ENCODE measurements around the gene SYNE2. TPM values are rescaled to one million over a fixed set of nuclear protein-coding genes. Genes with fewer than 3 reads are reported as not detected.
A peak's percentile ranks its signal among the peaks of the same experiment; 100 is the strongest.
"Not testable (repeated sequence)": the region's sequence is repeated elsewhere in the genome, so short reads cannot be mapped to it uniquely, and the experiment has no call there.

SYNE2 gene
- total and polyA plus RNA-seq, 4 donors = 49.1 to 97.9 (median 55.9) TPM

DNA sequence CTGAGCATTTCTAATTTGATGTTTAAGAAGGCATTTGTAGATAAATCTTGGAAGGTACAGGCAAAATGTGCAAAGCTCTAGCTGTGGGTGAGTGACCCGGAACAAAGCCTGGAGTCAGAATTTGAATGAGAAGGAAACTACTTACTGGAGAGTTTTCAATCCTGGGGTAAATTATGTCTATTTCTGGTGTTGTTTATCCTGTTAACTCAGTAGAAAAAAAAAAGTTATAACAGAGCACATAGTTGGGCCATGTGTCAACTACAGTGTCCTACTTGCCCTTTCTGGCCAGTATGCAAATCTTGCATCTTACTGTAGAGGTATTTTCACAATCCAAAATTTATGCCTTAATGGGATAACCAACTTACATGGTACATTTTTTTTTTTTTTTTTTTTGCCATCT lies 182.3 kb downstream of the SYNE2 start:
- peak in 2 of 6 donors; percentile 4 to 6 for DNase-seq (ENCODE audit: low read depth in 4 of 6, low spot score in 6 of 6)
- no peak overlapping the region for H3K27ac ChIP-seq (ENCODE audit: low read depth, low read length)
- H3K27me3 ChIP-seq (ENCODE audit: control insufficient read depth, insufficient read depth, low read length) = no peaks in the 10 kb centered on the region
- H3K9me3 ChIP-seq (ENCODE audit: control insufficient read depth, insufficient read depth, low read length) = no peaks in the 10 kb centered on the region
- no peaks in the 10 kb centered on the region for H3K4me1 ChIP-seq (ENCODE audit: control insufficient read depth, insufficient read depth, low read length)
- peaks cover 4% of the 10 kb centered on the region for H3K36me3 ChIP-seq (ENCODE audit: control insufficient read depth, insufficient read depth, low read length)
- WGBS (ENCODE audit: insufficient coverage) = 100% methylated on average over 1 of the region's 1 CpG
- no peak overlapping the region for H3K4me3 ChIP-seq (ENCODE audit: low read depth, low read length)

DNA sequence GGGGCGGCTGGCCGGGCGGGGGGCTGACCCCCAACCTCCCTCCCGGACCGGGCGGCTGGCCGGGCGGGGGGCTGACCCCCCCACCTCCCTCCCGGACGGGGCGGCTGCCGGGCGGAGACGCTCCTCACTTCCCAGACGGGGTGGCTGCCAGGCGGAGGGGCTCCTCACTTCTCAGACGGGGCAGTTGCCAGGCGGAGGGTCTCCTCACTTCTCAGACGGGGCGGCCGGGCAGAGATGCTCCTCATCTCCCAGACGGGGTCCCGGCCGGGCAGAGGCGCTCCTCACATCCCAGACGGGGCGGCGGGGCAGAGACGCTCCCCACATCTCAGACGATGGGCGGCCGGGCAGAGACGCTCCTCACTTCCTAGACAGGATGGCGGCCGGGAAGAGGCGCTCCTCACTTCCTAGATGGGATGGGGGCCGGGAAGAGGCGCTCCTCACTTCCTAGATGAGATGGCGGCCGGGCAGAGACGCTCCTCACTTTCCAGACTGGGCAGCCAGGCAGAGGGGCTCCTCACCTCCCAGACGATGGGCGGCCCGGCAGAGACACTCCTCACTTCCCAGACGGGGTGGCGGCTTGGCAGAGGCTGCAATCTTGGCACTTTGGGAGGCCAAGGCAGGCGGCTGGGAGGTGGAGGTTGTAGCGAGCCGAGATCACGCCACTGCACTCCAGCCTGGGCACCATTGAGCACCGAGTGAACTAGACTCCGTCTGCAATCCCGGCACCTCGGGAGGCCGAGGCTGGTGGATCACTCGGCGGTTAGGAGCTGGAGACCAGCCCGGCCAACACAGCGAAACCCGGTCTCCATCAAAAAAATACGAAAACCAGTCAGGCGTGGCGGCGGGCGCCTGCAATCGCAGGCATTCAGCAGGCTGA lies 185.3 kb downstream of the SYNE2 start:
- not testable (repeated sequence) for H3K4me1 ChIP-seq (ENCODE audit: control insufficient read depth, insufficient read depth, low read length); H3K4me3 ChIP-seq (ENCODE audit: low read depth, low read length); DNase-seq (ENCODE audit: low read depth in 4 of 6, low spot score in 6 of 6); H3K27ac ChIP-seq (ENCODE audit: low read depth, low read length); H3K36me3 ChIP-seq (ENCODE audit: control insufficient read depth, insufficient read depth, low read length); H3K27me3 ChIP-seq (ENCODE audit: control insufficient read depth, insufficient read depth, low read length); H3K9me3 ChIP-seq (ENCODE audit: control insufficient read depth, insufficient read depth, low read length)
- WGBS (ENCODE audit: insufficient coverage) = 97% methylated on average over 31 of the region's 66 CpGs

DNA sequence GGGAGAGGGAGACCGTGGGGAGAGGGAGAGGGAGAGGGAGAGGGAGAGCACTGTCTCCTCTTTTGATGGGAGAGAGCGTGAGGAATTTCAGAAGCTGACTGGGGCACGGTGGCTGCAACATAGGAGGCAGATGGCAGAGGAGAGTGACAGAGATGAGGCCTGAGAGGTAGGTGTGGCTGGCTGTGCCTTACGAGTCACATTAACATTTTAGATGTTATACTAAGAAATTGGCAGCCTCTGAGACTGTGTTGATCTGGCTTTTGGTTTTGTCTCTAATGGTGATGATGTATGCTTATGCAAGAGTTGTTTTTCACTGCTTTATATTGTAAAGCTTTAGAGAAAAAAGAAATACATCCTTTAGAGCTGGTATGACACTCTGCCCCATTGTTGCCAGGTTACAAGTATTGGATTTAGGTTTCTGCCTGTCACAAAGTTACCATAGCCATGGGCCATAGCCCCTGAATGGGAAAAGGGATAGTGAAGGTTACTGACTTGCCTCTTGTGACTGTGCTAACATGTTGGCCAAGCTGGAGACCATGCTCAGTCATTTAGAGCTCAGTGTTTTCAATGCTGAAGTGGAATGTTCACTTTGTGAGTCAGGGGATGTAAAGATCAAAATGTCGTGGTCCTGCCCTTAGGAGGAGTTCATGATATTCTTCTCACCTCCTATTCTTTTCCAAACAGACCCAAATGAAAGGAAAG lies 186.2 kb downstream of the SYNE2 start:
- DNase-seq (ENCODE audit: low read depth in 4 of 6, low spot score in 6 of 6) = peak in 1 of 6 donors; percentile 14
- H3K36me3 ChIP-seq (ENCODE audit: control insufficient read depth, insufficient read depth, low read length) = peaks cover 4% of the 10 kb centered on the region
- 100% methylated on average over 1 of the region's 5 CpGs for WGBS (ENCODE audit: insufficient coverage)

DNA sequence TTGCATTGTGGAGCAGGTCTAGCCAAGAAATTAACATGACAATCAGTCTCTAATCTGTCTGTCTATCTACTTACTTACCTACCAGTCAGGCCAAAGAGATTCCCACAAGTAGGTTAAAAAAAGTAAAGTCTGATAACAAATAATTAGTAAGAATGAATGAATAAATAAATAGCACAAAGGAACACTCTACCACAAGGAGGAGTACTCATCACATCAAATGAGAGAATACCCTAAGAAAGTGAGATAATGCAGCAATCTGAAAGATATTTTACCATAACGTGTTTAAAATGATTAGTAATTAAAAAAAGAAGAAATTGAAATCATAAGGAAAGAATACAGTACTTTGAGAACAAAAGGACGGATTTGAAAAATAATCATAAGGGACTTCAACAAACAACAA lies 187.2 kb downstream of the SYNE2 start:
- H3K27me3 ChIP-seq (ENCODE audit: control insufficient read depth, insufficient read depth, low read length) = no peaks in the 10 kb centered on the region
- no peaks in the 10 kb centered on the region for H3K4me1 ChIP-seq (ENCODE audit: control insufficient read depth, insufficient read depth, low read length)
- WGBS (ENCODE audit: insufficient coverage) = no CpG with 5 or more reads among the region's 2 CpGs
- peak in 1 of 6 donors; percentile 50 for DNase-seq (ENCODE audit: low read depth in 4 of 6, low spot score in 6 of 6)
- peaks cover 4% of the 10 kb centered on the region for H3K9me3 ChIP-seq (ENCODE audit: control insufficient read depth, insufficient read depth, low read length)
- H3K27ac ChIP-seq (ENCODE audit: low read depth, low read length) = no peak overlapping the region
- H3K4me3 ChIP-seq (ENCODE audit: low read depth, low read length) = no peak overlapping the region
- peaks cover 4% of the 10 kb centered on the region for H3K36me3 ChIP-seq (ENCODE audit: control insufficient read depth, insufficient read depth, low read length)

More for the DNA sequence above, 186.2 kb downstream of the SYNE2 start:
- Histone ChIP-seq H3K4me1 (ENCODE audit: control insufficient read depth, insufficient read depth, low read length) (no peaks in the 10 kb centered on the region), H3K27me3 (ENCODE audit: control insufficient read depth, insufficient read depth, low read length) (no peaks in the 10 kb centered on the region), H3K27ac (ENCODE audit: low read depth, low read length) (no peak overlapping the region), H3K4me3 (ENCODE audit: low read depth, low read length) (no peak overlapping the region), H3K9me3 (ENCODE audit: control insufficient read depth, insufficient read depth, low read length) (peaks cover 4% of the 10 kb centered on the region)

DNA sequence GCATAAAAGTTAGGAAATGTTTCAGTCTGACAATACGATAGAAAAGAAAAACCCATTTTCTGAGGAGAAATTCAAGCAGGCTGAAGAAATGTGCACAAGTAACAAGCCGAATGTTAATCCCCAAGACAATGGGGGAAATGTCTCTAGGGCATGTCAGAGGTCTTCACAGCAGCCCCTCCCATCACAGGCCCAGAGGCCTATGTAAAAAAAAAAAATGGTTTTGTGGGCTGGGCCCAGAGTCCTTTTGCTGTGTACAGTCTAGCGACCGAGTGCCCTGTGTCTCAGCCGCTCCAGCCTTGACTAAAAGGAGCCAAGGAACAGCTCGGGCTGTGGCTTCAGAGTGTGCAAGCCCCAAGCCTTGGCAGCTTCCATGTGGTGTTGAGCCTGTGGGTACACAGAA lies 190.5 kb downstream of the SYNE2 start:
- H3K27me3 ChIP-seq (ENCODE audit: control insufficient read depth, insufficient read depth, low read length); H3K27ac ChIP-seq (ENCODE audit: low read depth, low read length); DNase-seq (ENCODE audit: low read depth in 4 of 6, low spot score in 6 of 6); H3K4me3 ChIP-seq (ENCODE audit: low read depth, low read length); H3K36me3 ChIP-seq (ENCODE audit: control insufficient read depth, insufficient read depth, low read length); H3K9me3 ChIP-seq (ENCODE audit: control insufficient read depth, insufficient read depth, low read length); H3K4me1 ChIP-seq (ENCODE audit: control insufficient read depth, insufficient read depth, low read length): not testable (repeated sequence)
- WGBS (ENCODE audit: insufficient coverage) = 97% methylated on average over 6 of the region's 6 CpGs

DNA sequence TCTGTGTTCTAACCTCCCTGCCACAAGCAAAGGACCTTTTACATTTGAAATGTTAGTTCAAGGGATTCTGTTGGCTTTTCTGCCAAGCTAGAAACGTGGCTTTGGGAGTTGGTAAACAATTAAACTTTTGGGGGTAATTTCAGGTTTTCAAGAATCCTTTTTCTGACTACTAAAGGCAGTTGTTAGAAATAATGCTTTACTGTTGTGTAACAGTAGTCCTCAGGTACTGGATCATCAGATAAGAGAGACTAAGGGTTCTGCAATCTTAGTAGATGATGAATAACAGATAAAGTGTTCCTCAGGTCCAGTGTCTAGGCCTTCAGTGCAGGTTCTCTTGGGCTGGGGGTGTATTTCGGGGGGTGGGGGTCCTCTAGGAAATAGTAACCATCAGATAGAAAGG lies 192.3 kb downstream of the SYNE2 start:
- WGBS (ENCODE audit: insufficient coverage) = 86% methylated on average over 1 of the region's 2 CpGs
- H3K27me3 ChIP-seq (ENCODE audit: control insufficient read depth, insufficient read depth, low read length) = no peaks in the 10 kb centered on the region
- H3K4me3 ChIP-seq (ENCODE audit: low read depth, low read length) = no peak overlapping the region
- no peaks in the 10 kb centered on the region for H3K36me3 ChIP-seq (ENCODE audit: control insufficient read depth, insufficient read depth, low read length)
- peaks cover 4% of the 10 kb centered on the region for H3K9me3 ChIP-seq (ENCODE audit: control insufficient read depth, insufficient read depth, low read length)
- H3K4me1 ChIP-seq (ENCODE audit: control insufficient read depth, insufficient read depth, low read length) = no peaks in the 10 kb centered on the region
- H3K27ac ChIP-seq (ENCODE audit: low read depth, low read length) = no peak overlapping the region
- DNase-seq (ENCODE audit: low read depth in 4 of 6, low spot score in 6 of 6) = no peak

DNA sequence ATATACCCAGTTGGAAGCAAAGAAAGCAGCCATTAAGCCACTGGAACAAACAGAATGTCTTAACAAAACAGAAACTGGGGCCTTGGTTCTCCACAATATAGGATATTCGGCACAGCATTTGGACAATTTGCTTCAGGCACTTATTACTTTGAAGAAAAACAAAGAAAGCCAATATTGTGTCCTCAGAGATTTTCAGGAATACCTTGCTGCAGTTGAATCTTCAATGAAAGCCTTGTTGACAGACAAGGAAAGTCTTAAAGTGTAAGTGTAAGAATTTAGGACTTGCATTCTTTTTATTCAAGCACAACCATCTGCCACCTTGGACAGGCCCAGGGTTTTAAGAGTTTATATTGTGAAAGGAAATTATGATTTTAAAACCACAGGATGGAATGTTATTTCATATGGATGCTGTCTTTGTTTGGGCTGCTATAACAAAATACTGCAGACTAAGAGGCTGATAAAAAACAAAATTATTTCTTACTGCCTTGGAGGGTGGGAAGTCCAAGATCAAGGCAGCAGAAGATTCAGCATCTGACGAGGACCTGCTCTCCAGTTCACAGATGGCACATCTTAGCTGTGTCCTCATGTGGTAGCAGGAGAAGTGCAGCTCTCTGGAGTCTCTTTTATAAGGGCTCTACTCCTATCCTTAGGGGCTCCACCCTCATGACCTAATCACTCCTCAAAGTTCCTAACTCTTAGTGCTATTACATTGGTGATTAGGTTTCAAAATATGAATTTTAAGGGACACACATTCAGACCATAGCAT lies 197.0 kb downstream of the SYNE2 start:
- 100% methylated on average over 2 of the region's 2 CpGs for WGBS (ENCODE audit: insufficient coverage)
- Histone ChIP-seq H3K4me3 (ENCODE audit: low read depth, low read length) (no peak overlapping the region), H3K27ac (ENCODE audit: low read depth, low read length) (no peak overlapping the region), H3K9me3 (ENCODE audit: control insufficient read depth, insufficient read depth, low read length) (no peaks in the 10 kb centered on the region), H3K4me1 (ENCODE audit: control insufficient read depth, insufficient read depth, low read length) (no peaks in the 10 kb centered on the region), H3K27me3 (ENCODE audit: control insufficient read depth, insufficient read depth, low read length) (no peaks in the 10 kb centered on the region), H3K36me3 (ENCODE audit: control insufficient read depth, insufficient read depth, low read length) (no peaks in the 10 kb centered on the region)
- DNase-seq (ENCODE audit: low read depth in 4 of 6, low spot score in 6 of 6) = no peak

DNA sequence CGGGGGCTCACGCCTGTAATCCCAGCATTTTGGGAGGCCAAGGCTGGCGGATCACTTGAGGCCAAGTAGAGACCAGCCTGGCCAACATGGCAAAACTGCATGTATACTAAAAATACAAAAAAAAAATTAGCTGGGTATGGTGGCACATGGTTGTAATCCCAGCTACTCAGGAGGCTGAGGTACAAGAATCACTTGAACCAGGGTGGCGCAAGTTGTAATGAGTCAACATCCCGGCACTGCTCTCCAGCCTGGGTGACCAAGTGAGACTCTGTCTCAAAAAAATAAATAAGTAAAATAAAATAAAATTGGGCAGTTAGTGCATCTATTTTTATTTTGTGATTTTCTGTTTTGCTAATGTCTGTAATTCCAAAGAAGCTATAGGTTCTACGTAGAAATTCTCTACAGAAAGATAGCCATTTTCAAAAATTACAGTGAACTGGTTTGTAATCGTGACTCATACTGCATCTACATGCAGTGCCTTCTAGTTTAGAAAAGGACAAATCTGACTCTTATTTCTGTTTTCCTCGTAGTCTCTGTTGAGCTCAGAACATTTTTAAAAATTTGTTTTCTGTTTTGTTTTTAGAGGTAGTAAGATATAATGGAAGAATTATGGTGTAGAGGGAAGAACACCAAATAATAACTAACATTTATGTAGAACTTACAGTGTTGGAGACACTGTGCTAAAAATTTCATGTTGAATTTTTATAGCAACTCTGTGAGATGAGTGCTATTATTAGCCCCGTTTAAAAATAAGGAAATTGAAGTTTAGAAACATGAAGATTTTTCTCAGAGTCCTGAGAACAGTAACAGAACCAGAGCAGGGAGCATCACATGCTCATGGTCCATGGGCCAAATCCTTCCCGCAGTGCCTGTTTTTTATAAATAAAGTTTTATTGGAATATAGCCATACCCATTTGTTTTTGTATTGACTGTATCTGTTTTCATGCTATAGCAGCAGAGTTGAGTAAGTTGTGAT lies 201.2 kb downstream of the SYNE2 start:
- no peak for DNase-seq (ENCODE audit: low read depth in 4 of 6, low spot score in 6 of 6)
- no peak overlapping the region for H3K27ac ChIP-seq (ENCODE audit: low read depth, low read length)

More for the DNA sequence above, 201.2 kb downstream of the SYNE2 start:
- H3K27me3 ChIP-seq (ENCODE audit: control insufficient read depth, insufficient read depth, low read length) = no peaks in the 10 kb centered on the region
- H3K4me3 ChIP-seq (ENCODE audit: low read depth, low read length) = no peak overlapping the region
- no peaks in the 10 kb centered on the region for H3K36me3 ChIP-seq (ENCODE audit: control insufficient read depth, insufficient read depth, low read length)
- no peaks in the 10 kb centered on the region for H3K4me1 ChIP-seq (ENCODE audit: control insufficient read depth, insufficient read depth, low read length)
- no peaks in the 10 kb centered on the region for H3K9me3 ChIP-seq (ENCODE audit: control insufficient read depth, insufficient read depth, low read length)
- WGBS (ENCODE audit: insufficient coverage) = no CpG with 5 or more reads among the region's 10 CpGs

Measured in spinal cord (tissue), 10 donors.